Spleen (tissue), 11 donors: Measurements from ENCODE around the gene PRPF38A. TPM values are rescaled to one million over a fixed set of nuclear protein-coding genes. Genes with fewer than 3 reads are reported as not detected.

ENCODE experiments used
- DNase-seq: peaks from one replicate; pipeline ENCODE4 v3.0.0-alpha.2; 2020
- H3K27ac ChIP-seq, 8 donors: fragments of 200-600 bp; sonication (generic) in 7 of 8; 1 replicate in 4 of 8; 2 replicates in 4 of 8; pipeline versions ENCODE4 v1.5.0 to v1.8.0; 2016 to 2021; ENCODE audit warnings: inconsistent platforms in 4 of 8, mild to moderate bottlenecking in 4 of 8, moderate library complexity in 1 of 8
- H3K27me3 ChIP-seq, 7 donors: fragments of 200-600 bp; sonication (generic) in 6 of 7; replicated peaks in 1 of 7; 1 replicate in 4 of 7; 2 replicates in 3 of 7; pipeline versions ENCODE4 v1.5.0 to v1.8.0; 2016 to 2021; ENCODE audit warnings: inconsistent platforms in 3 of 7, mild to moderate bottlenecking in 1 of 7
- H3K36me3 ChIP-seq, 6 donors: fragments of 200-600 bp; sonication (generic) in 5 of 6; 1 replicate in 4 of 6; 2 replicates in 2 of 6; pipeline versions ENCODE4 v1.5.0 to v1.8.0; 2016 to 2021; ENCODE audit warnings: inconsistent platforms in 2 of 6
- H3K4me1 ChIP-seq, 6 donors: fragments of 200-600 bp; sonication (generic) in 5 of 6; 1 replicate in 3 of 6; 2 replicates in 3 of 6; pipeline versions ENCODE4 v1.5.0 to v1.8.0; 2016 to 2021; ENCODE audit warnings: inconsistent platforms in 3 of 6
- H3K4me3 ChIP-seq, 8 donors: fragments of 200-600 bp; sonication (generic) in 7 of 8; 1 replicate in 4 of 8; 2 replicates in 4 of 8; pipeline versions ENCODE4 v1.5.0 to v1.8.0; 2016 to 2021; ENCODE audit warnings: inconsistent platforms in 4 of 8, mild to moderate bottlenecking in 4 of 8, moderate library complexity in 2 of 8
- H3K9me3 ChIP-seq, 8 donors: fragments of 200-600 bp; sonication (generic) in 7 of 8; 1 replicate in 4 of 8; 2 replicates in 4 of 8; pipeline versions ENCODE4 v1.5.0 to v1.8.0; 2016 to 2021; ENCODE audit warnings: inconsistent platforms in 4 of 8
- POLR2A ChIP-seq, 3 donors: fragments of 450-650 bp; IDR thresholded peaks; one replicate each; pipeline ENCODE4 v1.5.1; 2017; ENCODE audit warnings: antibody characterized with exemption in 3 of 3, mild to moderate bottlenecking in 1 of 3
- POLR2AphosphoS5 ChIP-seq, 3 donors: sonication (generic); formaldehyde crosslinking; IDR thresholded peaks; one replicate each; pipeline ENCODE4 v1.5.1; 2017; ENCODE audit warnings: antibody characterized with exemption in 3 of 3
- WGBS, 5 donors: extraction: QIAGEN DNeasy Blood & Tissue Kit in 3 of 5; methylation state at CpG; one replicate each; pipeline versions ENCODE4 v1.1.5 to v1.1.7; 2013 to 2018; 5-methylcytosine and 5-hydroxymethylcytosine counted together
- intact Hi-C: fragments of 100-400 bp; cut with DNase I; formaldehyde crosslinking; loops from one replicate; pipeline ENCODE4 v1.15.0; 2023; ENCODE audit warnings: low total_unique reads
- polyA plus RNA-seq, 3 donors: library from polyadenylated mRNA; stranded (reverse); fragments of 200-250 nt; gene quantifications; one replicate each; pipeline ENCODE4 v1.2.1, GENCODE V29; 2013
- total RNA-seq, 7 donors: library from RNA; depleted of rRNA in 3 of 7; stranded (reverse); fragments of >200 nt in 3 of 7; fragmentation: NEBNext Ultra II Directional in 4 of 7; extraction: Animal tissue kit (Norgen Biotek cat#: 25700) in 4 of 7; gene quantifications; one replicate each; pipeline versions ENCODE4 v1.1.0 to v1.2.1, GENCODE V29; 2016 to 2021
- TF ChIP-seq, protein P1 (sequence below), 11 experiments: fragments of 200-600 bp in 7 of 11; fragments of 450-650 bp in 4 of 11; sonication (generic) in 4 of 11; IDR thresholded peaks in 8 of 11; conservative IDR thresholded peaks in 3 of 11; 1 replicate in 7 of 11; 2 replicates in 4 of 11; pipeline versions ENCODE4 v1.4.0 to v1.8.0; 2016 to 2021; ENCODE audit warnings: antibody characterized with exemption in 11 of 11, inconsistent platforms in 4 of 11, mild to moderate bottlenecking in 1 of 11
- donor health status: healthy with polysubstance abuse.
- donor health status: DM: no; HTN: no; CAD: no; lungs with moderate emphysema.
- donor health status: DM: no; HTN: no; CAD: no.
- donor health status: Bipolar disorder and iron deficiency.
- donor health status: healthy.
- donor health status: DM: no; HTN: no; CAD: no.
- donor health status: DM: yes; HTN: yes; CAD: no.

The PRPF38A gene
- total and polyA plus RNA-seq, 10 donors: 13.8 to 50.4 (median 23.6) TPM

DNA sequence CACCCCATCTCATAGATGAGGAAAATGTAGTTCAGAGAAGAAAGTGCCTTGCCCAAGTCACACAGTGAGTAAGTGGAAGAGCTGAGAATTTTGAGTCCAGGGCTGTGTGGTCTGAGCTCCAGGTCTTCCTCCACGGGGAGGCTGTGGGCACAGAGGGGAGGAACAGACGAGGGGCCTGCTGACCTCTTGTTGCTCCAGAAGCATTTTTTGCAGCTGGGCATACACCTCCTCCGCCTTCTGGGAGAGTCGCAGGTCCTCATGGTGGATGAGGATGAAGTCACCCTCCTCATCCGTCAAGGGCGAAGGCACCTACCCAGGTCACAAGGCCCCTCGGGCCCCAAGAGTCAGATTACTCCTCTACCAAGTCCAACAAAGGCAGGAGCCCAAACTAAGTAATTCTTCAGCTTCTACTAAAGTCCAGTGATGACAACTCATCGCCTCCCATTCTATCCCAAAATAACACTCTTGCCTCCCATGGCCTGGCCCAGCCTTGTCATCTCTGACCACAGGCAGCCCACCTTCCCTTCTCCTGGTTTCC, 47.5 kb upstream of the PRPF38A start:
- H3K9me3 ChIP-seq: no peaks in the 10 kb centered on the region
- WGBS, 5 donors: 89 to 98% (median 94%) methylated on average over 4 to 8 of the region's 8 CpGs
- H3K4me3 ChIP-seq: no peak overlapping the region
- H3K36me3 ChIP-seq: peaks cover 10 to 100% (median 98%) of the 10 kb centered on the region in 6 donors
- TF ChIP-seq POLR2AphosphoS5 (IDR thresholded peaks at IDR 0.05) (no peak), POLR2A (IDR thresholded peaks at IDR 0.05) (no peak)
- TF ChIP-seq, protein P1, sequence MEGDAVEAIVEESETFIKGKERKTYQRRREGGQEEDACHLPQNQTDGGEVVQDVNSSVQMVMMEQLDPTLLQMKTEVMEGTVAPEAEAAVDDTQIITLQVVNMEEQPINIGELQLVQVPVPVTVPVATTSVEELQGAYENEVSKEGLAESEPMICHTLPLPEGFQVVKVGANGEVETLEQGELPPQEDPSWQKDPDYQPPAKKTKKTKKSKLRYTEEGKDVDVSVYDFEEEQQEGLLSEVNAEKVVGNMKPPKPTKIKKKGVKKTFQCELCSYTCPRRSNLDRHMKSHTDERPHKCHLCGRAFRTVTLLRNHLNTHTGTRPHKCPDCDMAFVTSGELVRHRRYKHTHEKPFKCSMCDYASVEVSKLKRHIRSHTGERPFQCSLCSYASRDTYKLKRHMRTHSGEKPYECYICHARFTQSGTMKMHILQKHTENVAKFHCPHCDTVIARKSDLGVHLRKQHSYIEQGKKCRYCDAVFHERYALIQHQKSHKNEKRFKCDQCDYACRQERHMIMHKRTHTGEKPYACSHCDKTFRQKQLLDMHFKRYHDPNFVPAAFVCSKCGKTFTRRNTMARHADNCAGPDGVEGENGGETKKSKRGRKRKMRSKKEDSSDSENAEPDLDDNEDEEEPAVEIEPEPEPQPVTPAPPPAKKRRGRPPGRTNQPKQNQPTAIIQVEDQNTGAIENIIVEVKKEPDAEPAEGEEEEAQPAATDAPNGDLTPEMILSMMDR (IDR thresholded peaks at IDR 0.05 in 8 of 11, conservative IDR thresholded peaks at IDR 0.05 in 3 of 11): no peak
- no peak for DNase-seq
- H3K4me1 ChIP-seq: no peaks in the 10 kb centered on the region
- intact Hi-C loops: no loop called here
- no peak overlapping the region for H3K27ac ChIP-seq
- no peaks in the 10 kb centered on the region for H3K27me3 ChIP-seq

DNA sequence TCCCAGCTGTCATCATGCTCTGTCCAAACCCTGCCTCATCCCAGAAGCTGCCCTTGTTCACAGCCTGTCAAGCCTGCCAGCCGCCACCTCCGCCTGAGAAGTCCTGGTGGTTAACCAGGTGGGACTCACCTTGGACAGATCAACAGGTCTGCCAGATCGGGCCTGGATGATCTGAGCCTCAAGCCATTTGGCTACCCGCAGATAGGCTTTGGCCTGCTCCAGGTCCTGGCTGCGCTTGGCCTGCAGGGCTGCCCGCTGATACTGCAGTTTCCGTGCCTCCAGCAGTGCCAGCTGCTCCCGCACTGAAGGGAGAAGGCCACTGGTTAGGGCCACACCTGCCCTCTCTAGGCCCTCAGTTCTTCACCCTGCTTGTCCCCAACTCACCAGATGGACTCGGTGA, 47.0 kb upstream of the PRPF38A start:
- DNase-seq: no peak

DNA sequence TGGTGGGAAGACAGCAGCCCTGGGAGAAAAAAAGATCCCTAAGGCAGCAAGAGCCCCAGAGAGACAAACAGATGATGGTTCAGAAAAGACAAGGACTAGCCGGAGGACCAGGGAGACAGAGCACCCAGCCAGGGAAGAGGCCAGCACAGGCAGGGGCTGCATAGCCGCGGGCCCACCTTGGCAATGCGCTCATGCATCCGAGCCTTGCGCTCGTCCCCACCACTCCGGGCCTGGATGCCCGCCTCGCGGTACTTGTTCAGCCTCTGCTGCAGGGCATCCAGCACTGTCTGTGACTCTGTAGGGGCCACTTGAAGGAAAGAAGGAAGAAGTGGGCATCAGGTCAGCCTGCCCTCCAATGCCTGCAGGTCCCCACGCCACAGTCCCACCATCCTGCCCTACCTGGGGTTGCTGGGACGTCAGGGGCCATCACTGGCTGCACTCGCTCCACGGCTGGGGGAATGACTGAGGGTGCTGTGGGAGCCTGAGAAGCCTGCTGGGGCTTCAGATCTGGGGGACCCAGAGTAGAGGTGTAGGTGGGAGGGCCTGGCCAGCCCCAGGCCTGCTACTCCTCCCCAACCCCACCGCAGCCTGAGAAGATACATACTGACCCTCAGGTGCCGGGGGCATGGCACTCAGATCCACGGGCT, 45.4 kb upstream of the PRPF38A start:
- DNase-seq: no peak
- Histone ChIP-seq H3K4me1 (peaks cover 0 to 14% (median 2%) of the 10 kb centered on the region in 6 donors), H3K36me3 (peaks cover 10 to 100% (median 88%) of the 10 kb centered on the region in 6 donors), H3K27ac (no peak overlapping the region), H3K4me3 (no peak overlapping the region), H3K9me3 (no peaks in the 10 kb centered on the region), H3K27me3 (no peaks in the 10 kb centered on the region)
- WGBS, 5 donors: 92 to 98% (median 96%) methylated on average over 17 to 18 of the region's 18 CpGs
- peak in 1 of 3 donors; percentile 45 for TF ChIP-seq POLR2AphosphoS5 (IDR thresholded peaks at IDR 0.05)
- TF ChIP-seq, protein P1 (IDR thresholded peaks at IDR 0.05 in 8 of 11, conservative IDR thresholded peaks at IDR 0.05 in 3 of 11): no peak
- intact Hi-C loops: no loop called here

More for the DNA sequence above, 47.0 kb upstream of the PRPF38A start:
- intact Hi-C loops: no loop called here
- TF ChIP-seq POLR2AphosphoS5 (IDR thresholded peaks at IDR 0.05): peak in 2 of 3 donors; percentile 24 to 51
- TF ChIP-seq, protein P1 (IDR thresholded peaks at IDR 0.05 in 8 of 11, conservative IDR thresholded peaks at IDR 0.05 in 3 of 11): no peak
- Histone ChIP-seq H3K27me3 (no peaks in the 10 kb centered on the region), H3K27ac (no peak overlapping the region), H3K36me3 (peaks cover 10 to 100% (median 100%) of the 10 kb centered on the region in 6 donors), H3K4me3 (no peak overlapping the region), H3K4me1 (peaks cover 0 to 2% (median 0%) of the 10 kb centered on the region in 6 donors), H3K9me3 (no peaks in the 10 kb centered on the region)
- WGBS, 5 donors: 95 to 99% (median 98%) methylated on average over 7 to 9 of the region's 9 CpGs
